ENCODE data around the gene ICOSLG.

Gene ICOSLG

GRCh38 chr21:44260791-44261631 is 20.3 kb upstream of the ICOSLG start:
- no peak overlapping the region for H3K23ac ChIP-seq (ENCODE audit: low read length in 2 of 2)
- no peak overlapping the region for H2BK15ac ChIP-seq (ENCODE audit: low read depth, poor library complexity, severe bottlenecking)
- H2AFZ ChIP-seq (ENCODE audit: low read depth, low read length) = no peak overlapping the region
- no peak overlapping the region for H4K8ac ChIP-seq (ENCODE audit: low read length)
- peaks cover 37 to 42% of the 10 kb centered on the region in 2 experiments for H3K27me3 ChIP-seq (ENCODE audit: control insufficient read depth in 1 of 2, insufficient read depth in 1 of 2, low read length in 2 of 2)
- no peaks in the 10 kb centered on the region for H3K36me3 ChIP-seq (ENCODE audit: control insufficient read depth in 1 of 2, insufficient read depth in 2 of 2, low read depth in 1 of 2, low read length in 2 of 2)
- no peak overlapping the region for H3K27ac ChIP-seq (ENCODE audit: low read length, poor library complexity, severe bottlenecking)
- no peak overlapping the region for H4K91ac ChIP-seq (ENCODE audit: low read length)
- H2BK120ac ChIP-seq (ENCODE audit: low read depth, low read length) = no peak overlapping the region
- H3K4me1 ChIP-seq (ENCODE audit: control insufficient read depth, insufficient read depth, low read depth, low read length) = no peaks in the 10 kb centered on the region
- no peak overlapping the region for H3K14ac ChIP-seq (ENCODE audit: low read length in 2 of 2)
- H2BK5ac ChIP-seq (ENCODE audit: low read depth, low read length, poor library complexity, severe bottlenecking) = no peak overlapping the region
- 76% methylated on average over 18 of the region's 19 CpGs for WGBS
- H3K9ac ChIP-seq (ENCODE audit: low read length) = no peak overlapping the region
- peak overlapping the region in 1 of 2 experiments; percentile 7 for H3K4ac ChIP-seq (ENCODE audit: low read depth in 1 of 2, low read length in 2 of 2)
- H2BK12ac ChIP-seq (ENCODE audit: low read length in 2 of 2) = no peak overlapping the region
- no peak overlapping the region for H3K4me2 ChIP-seq (ENCODE audit: low read length, poor library complexity, severe bottlenecking)
- H3K9me3 ChIP-seq (ENCODE audit: control insufficient read depth, low read length) = peaks cover 6% of the 10 kb centered on the region
- no peak overlapping the region for H3K18ac ChIP-seq (ENCODE audit: low read depth in 1 of 2, low read length in 2 of 2)
- H2AK5ac ChIP-seq (ENCODE audit: low read length, severe bottlenecking) = no peak overlapping the region
- no peak for DNase-seq
- no peaks in the 10 kb centered on the region for H3K79me1 ChIP-seq (replicated peaks; ENCODE audit: low read length, poor library complexity, severe bottlenecking)
- H3K4me3 ChIP-seq (ENCODE audit: insufficient read depth in 1 of 2, low read depth in 1 of 2, low read length in 2 of 2) = no peak overlapping the region

GRCh38 chr21:44260066-44260465 is 19.3 kb upstream of the ICOSLG start:
- no peak overlapping the region for H2AFZ ChIP-seq (ENCODE audit: low read depth, low read length)
- DNase-seq = no peak
- H2BK12ac ChIP-seq (ENCODE audit: low read length in 2 of 2) = no peak overlapping the region
- H3K27ac ChIP-seq (ENCODE audit: low read length, poor library complexity, severe bottlenecking) = no peak overlapping the region
- no peak overlapping the region for H3K23ac ChIP-seq (ENCODE audit: low read length in 2 of 2)
- H3K4me1 ChIP-seq (ENCODE audit: control insufficient read depth, insufficient read depth, low read depth, low read length) = no peaks in the 10 kb centered on the region
- H3K4me2 ChIP-seq (ENCODE audit: low read length, poor library complexity, severe bottlenecking) = no peak overlapping the region
- no peak overlapping the region for H2BK120ac ChIP-seq (ENCODE audit: low read depth, low read length)
- H2BK5ac ChIP-seq (ENCODE audit: low read depth, low read length, poor library complexity, severe bottlenecking) = no peak overlapping the region
- no peak overlapping the region for H4K91ac ChIP-seq (ENCODE audit: low read length)
- H3K27me3 ChIP-seq (ENCODE audit: control insufficient read depth in 1 of 2, insufficient read depth in 1 of 2, low read length in 2 of 2) = peaks cover 37 to 44% of the 10 kb centered on the region in 2 experiments
- H2BK15ac ChIP-seq (ENCODE audit: low read depth, poor library complexity, severe bottlenecking) = no peak overlapping the region
- H3K18ac ChIP-seq (ENCODE audit: low read depth in 1 of 2, low read length in 2 of 2) = no peak overlapping the region
- H3K9ac ChIP-seq (ENCODE audit: low read length) = no peak overlapping the region
- no peak overlapping the region for H4K8ac ChIP-seq (ENCODE audit: low read length)
- H3K79me1 ChIP-seq (replicated peaks; ENCODE audit: low read length, poor library complexity, severe bottlenecking) = no peaks in the 10 kb centered on the region
- no peak overlapping the region for H2AK5ac ChIP-seq (ENCODE audit: low read length, severe bottlenecking)
- no peak overlapping the region for H3K4me3 ChIP-seq (ENCODE audit: insufficient read depth in 1 of 2, low read depth in 1 of 2, low read length in 2 of 2)
- WGBS = 89% methylated on average over 4 of the region's 4 CpGs
- H3K36me3 ChIP-seq (ENCODE audit: control insufficient read depth in 1 of 2, insufficient read depth in 2 of 2, low read depth in 1 of 2, low read length in 2 of 2) = no peaks in the 10 kb centered on the region
- H3K14ac ChIP-seq (ENCODE audit: low read length in 2 of 2) = no peak overlapping the region
- H3K4ac ChIP-seq (ENCODE audit: low read depth in 1 of 2, low read length in 2 of 2) = no peak overlapping the region
- peaks cover 6% of the 10 kb centered on the region for H3K9me3 ChIP-seq (ENCODE audit: control insufficient read depth, low read length)

- no peak overlapping the region for H3K4me2 ChIP-seq (ENCODE audit: low read length, poor library complexity, severe bottlenecking)
- no peak overlapping the region for H2BK5ac ChIP-seq (ENCODE audit: low read depth, low read length, poor library complexity, severe bottlenecking)
- peak overlapping the region; percentile 9 for H2BK15ac ChIP-seq (ENCODE audit: low read depth, poor library complexity, severe bottlenecking)
- H3K9me3 ChIP-seq (ENCODE audit: control insufficient read depth, low read length) = peaks cover 6% of the 10 kb centered on the region
- H3K4me1 ChIP-seq (ENCODE audit: control insufficient read depth, insufficient read depth, low read depth, low read length) = no peaks in the 10 kb centered on the region
- H3K79me1 ChIP-seq (replicated peaks; ENCODE audit: low read length, poor library complexity, severe bottlenecking) = no peaks in the 10 kb centered on the region
- H3K14ac ChIP-seq (ENCODE audit: low read length in 2 of 2) = no peak overlapping the region
- H2BK12ac ChIP-seq (ENCODE audit: low read length in 2 of 2) = no peak overlapping the region
- DNase-seq = no peak
- no peak overlapping the region for H2AFZ ChIP-seq (ENCODE audit: low read depth, low read length)
- H3K36me3 ChIP-seq (ENCODE audit: control insufficient read depth in 1 of 2, insufficient read depth in 2 of 2, low read depth in 1 of 2, low read length in 2 of 2) = no peaks in the 10 kb centered on the region
- H3K4ac ChIP-seq (ENCODE audit: low read depth in 1 of 2, low read length in 2 of 2) = no peak overlapping the region
- H3K4me3 ChIP-seq (ENCODE audit: insufficient read depth in 1 of 2, low read depth in 1 of 2, low read length in 2 of 2) = no peak overlapping the region
- H4K91ac ChIP-seq (ENCODE audit: low read length) = no peak overlapping the region
- H2BK120ac ChIP-seq (ENCODE audit: low read depth, low read length) = no peak overlapping the region
- no peak overlapping the region for H3K23ac ChIP-seq (ENCODE audit: low read length in 2 of 2)
- H3K27ac ChIP-seq (ENCODE audit: low read length, poor library complexity, severe bottlenecking) = no peak overlapping the region
- H3K18ac ChIP-seq (ENCODE audit: low read depth in 1 of 2, low read length in 2 of 2) = no peak overlapping the region
- no peak overlapping the region for H3K9ac ChIP-seq (ENCODE audit: low read length)
- no peak overlapping the region for H4K8ac ChIP-seq (ENCODE audit: low read length)
- H3K27me3 ChIP-seq (ENCODE audit: control insufficient read depth in 1 of 2, insufficient read depth in 1 of 2, low read length in 2 of 2) = peaks cover 43 to 49% of the 10 kb centered on the region in 2 experiments
- no peak overlapping the region for H2AK5ac ChIP-seq (ENCODE audit: low read length, severe bottlenecking)
- WGBS = 90% methylated on average over 22 of the region's 22 CpGs
These were observed 18.5 kb upstream of the ICOSLG start for GRCh38 chr21:44259082-44259705.

- Histone ChIP-seq H3K9ac (ENCODE audit: low read length) (no peak overlapping the region), H2BK12ac (ENCODE audit: low read length in 2 of 2) (no peak overlapping the region), H2AFZ (ENCODE audit: low read depth, low read length) (no peak overlapping the region), H3K4me3 (ENCODE audit: insufficient read depth in 1 of 2, low read depth in 1 of 2, low read length in 2 of 2) (no peak overlapping the region), H4K91ac (ENCODE audit: low read length) (no peak overlapping the region), H3K27ac (ENCODE audit: low read length, poor library complexity, severe bottlenecking) (no peak overlapping the region), H2AK5ac (ENCODE audit: low read length, severe bottlenecking) (no peak overlapping the region), H2BK15ac (ENCODE audit: low read depth, poor library complexity, severe bottlenecking) (no peak overlapping the region), H3K18ac (ENCODE audit: low read depth in 1 of 2, low read length in 2 of 2) (no peak overlapping the region), H2BK5ac (ENCODE audit: low read depth, low read length, poor library complexity, severe bottlenecking) (no peak overlapping the region), H3K4me2 (ENCODE audit: low read length, poor library complexity, severe bottlenecking) (no peak overlapping the region), H3K14ac (ENCODE audit: low read length in 2 of 2) (no peak overlapping the region), H3K9me3 (ENCODE audit: control insufficient read depth, low read length) (peaks cover 6% of the 10 kb centered on the region), H3K36me3 (ENCODE audit: control insufficient read depth in 1 of 2, insufficient read depth in 2 of 2, low read depth in 1 of 2, low read length in 2 of 2) (no peaks in the 10 kb centered on the region), H3K4me1 (ENCODE audit: control insufficient read depth, insufficient read depth, low read depth, low read length) (no peaks in the 10 kb centered on the region), H3K79me1 (replicated peaks; ENCODE audit: low read length, poor library complexity, severe bottlenecking) (no peaks in the 10 kb centered on the region), H2BK120ac (ENCODE audit: low read depth, low read length) (no peak overlapping the region), H3K27me3 (ENCODE audit: control insufficient read depth in 1 of 2, insufficient read depth in 1 of 2, low read length in 2 of 2) (peaks cover 49 to 50% of the 10 kb centered on the region in 2 experiments), H4K8ac (ENCODE audit: low read length) (no peak overlapping the region), H3K23ac (ENCODE audit: low read length in 2 of 2) (no peak overlapping the region), H3K4ac (ENCODE audit: low read depth in 1 of 2, low read length in 2 of 2) (no peak overlapping the region)
- 86% methylated on average over 34 of the region's 34 CpGs for WGBS
- no peak for DNase-seq
These were observed 17.4 kb upstream of the ICOSLG start for GRCh38 chr21:44258056-44258725.
